Urothelium cell line (cell line): ENCODE measurements around the gene PSMD3.
A peak's percentile ranks its signal among the peaks of the same experiment; 100 is the strongest.
"Not testable (repeated sequence)": the region's sequence is repeated elsewhere in the genome, so short reads cannot be mapped to it uniquely, and the experiment has no call there.

Experiments
- DNase-seq: peaks from one replicate; pipeline ENCODE4 v3.0.0; 2011; ENCODE audit warnings: low spot score, mixed read lengths
- FAIRE-seq: peaks from 2 replicates; lab custom pipeline; 2011; peaks lifted over from hg19 to GRCh38; lab: Jason Lieb, UNC

Gene PSMD3

GRCh38 chr17:39995438-39995837 is 14.8 kb downstream of the PSMD3 start:
- FAIRE-seq = no peak
- DNase-seq = no peak

GRCh38 chr17:39996162-39996561 is 15.6 kb downstream of the PSMD3 start:
- FAIRE-seq = no peak

GRCh38 chr17:39996800-39997199 is 16.2 kb downstream of the PSMD3 start:
- no peak for FAIRE-seq
- DNase-seq = no peak

More at GRCh38 chr17:39996162-39996561, 15.6 kb downstream of the PSMD3 start:
- DNase-seq = no peak

GRCh38 chr17:39997543-39997942 is 16.9 kb downstream of the PSMD3 start:
- FAIRE-seq (no peak), DNase-seq (no peak)

- DNase-seq (no peak), FAIRE-seq (no peak)
These were observed 18.5 kb downstream of the PSMD3 start for GRCh38 chr17:39999067-39999466.

- FAIRE-seq = no peak
- DNase-seq = no peak
These were observed 19.6 kb downstream of the PSMD3 start for GRCh38 chr17:40000161-40000560.

- not testable (repeated sequence) for DNase-seq, FAIRE-seq
These were observed 20.7 kb downstream of the PSMD3 start for GRCh38 chr17:40001335-40001734.

- FAIRE-seq (no peak), DNase-seq (no peak)
These were observed 23.5 kb downstream of the PSMD3 start for GRCh38 chr17:40004072-40004471.

GRCh38 chr17:40004712-40005111 is 24.1 kb downstream of the PSMD3 start:
- FAIRE-seq (no peak), DNase-seq (no peak)

GRCh38 chr17:40005520-40005919 is 24.9 kb downstream of the PSMD3 start:
- DNase-seq = no peak
- no peak for FAIRE-seq

- not testable (repeated sequence) for FAIRE-seq
These were observed 30.4 kb downstream of the PSMD3 start for GRCh38 chr17:40010946-40011500.

GRCh38 chr17:40012017-40012647 is 31.5 kb downstream of the PSMD3 start:
- not testable (repeated sequence) for DNase-seq, FAIRE-seq

More at GRCh38 chr17:40010946-40011500, 30.4 kb downstream of the PSMD3 start:
- DNase-seq = not testable (repeated sequence)

GRCh38 chr17:40014375-40014980 is 33.9 kb downstream of the PSMD3 start:
- DNase-seq = no peak
- FAIRE-seq = no peak

- no peak for FAIRE-seq
- no peak for DNase-seq
These were observed 34.7 kb downstream of the PSMD3 start, which contains the start of gene CSF3 for GRCh38 chr17:40015005-40015997. TSS of gene CSF3 (plus strand) at chr17:40015440. CDS start at chr17:40015475, 35 bp downstream.

GRCh38 chr17:40015998-40016985 is 35.7 kb downstream of the PSMD3 start:
- no peak for FAIRE-seq
- no peak for DNase-seq

- DNase-seq = no peak
- peak; percentile 65 for FAIRE-seq
These were observed 36.9 kb downstream of the PSMD3 start for GRCh38 chr17:40017422-40018080.

GRCh38 chr17:40018211-40019121 is 37.9 kb downstream of the PSMD3 start:
- FAIRE-seq (no peak), DNase-seq (no peak)
